H1 (cell line): ENCODE data around the gene PDCD7. TPM values are rescaled to one million over a fixed set of nuclear protein-coding genes. Genes with fewer than 3 reads are reported as not detected.

Experiments
- CTCF ChIA-PET: fragments of 300-600 bp; sonication (Branson Sonifier 250); formaldehyde crosslinking; loops from one replicate; lab custom pipeline; 2021; ENCODE audit not compliant: partially characterized antibody; lab: Charles Lee
- POLR2A ChIA-PET: fragments of 300-600 bp; sonication (Branson Sonifier 250); formaldehyde crosslinking; loops from one replicate; lab custom pipeline; 2021; ENCODE audit warnings: inconsistent platforms; ENCODE audit not compliant: partially characterized antibody; lab: Charles Lee
- DNase-seq, 2 experiments: peaks; one replicate each; pipeline versions ENCODE4 v3.0.0 to v3.0.0-alpha.2; 2010 to 2022; ENCODE audit warnings: low spot score in 2 of 2, low read depth in 1 of 2, mixed read lengths in 1 of 2
- FAIRE-seq: peaks from 2 replicates; lab custom pipeline; 2011; peaks lifted over from hg19 to GRCh38; lab: Jason Lieb, UNC
- H2AFZ ChIP-seq: 2 replicates; pipeline ENCODE4 v1.8.1; 2012; ENCODE audit warnings: low read length, inconsistent platforms
- H2AK5ac ChIP-seq: 2 replicates; pipeline ENCODE4 v1.6.1; 2013; ENCODE audit warnings: low read depth, low read length
- H2BK120ac ChIP-seq: replicated peaks from 2 replicates; pipeline ENCODE3; 2013; ENCODE audit warnings: low read depth, low read length, inconsistent platforms
- H2BK12ac ChIP-seq: 2 replicates; pipeline ENCODE4 v1.6.1; 2013; ENCODE audit warnings: low read depth, low read length
- H2BK15ac ChIP-seq: 2 replicates; pipeline ENCODE4 v1.6.1; 2013; ENCODE audit warnings: low read length
- H2BK20ac ChIP-seq: 2 replicates; pipeline ENCODE4 v1.6.1; 2013; ENCODE audit warnings: low read length
- H2BK5ac ChIP-seq: 2 replicates; pipeline ENCODE4 v1.6.1; 2013; ENCODE audit warnings: low read depth, low read length
- H3K14ac ChIP-seq: 2 replicates; pipeline ENCODE4 v1.6.1; 2013; ENCODE audit warnings: inconsistent platforms; ENCODE audit not compliant: insufficient read length
- H3K18ac ChIP-seq: 2 replicates; pipeline ENCODE4 v1.6.1; 2013; ENCODE audit warnings: low read length; ENCODE audit errors: extremely low read depth
- H3K23ac ChIP-seq: 2 replicates; pipeline ENCODE4 v1.6.1; 2013; ENCODE audit warnings: inconsistent platforms; ENCODE audit not compliant: insufficient read length
- H3K23me2 ChIP-seq: 2 replicates; pipeline ENCODE4 v1.6.1; 2013; ENCODE audit warnings: low read depth, low read length
- H3K27ac ChIP-seq: 2 replicates; pipeline ENCODE4 v1.6.1; 2011; ENCODE audit warnings: low read depth, low read length, inconsistent platforms
- H3K27me3 ChIP-seq, 4 experiments: replicated peaks in 1 of 4; 1 replicate in 1 of 4; 2 replicates in 3 of 4; pipeline versions ENCODE4 v1.6.1 to v1.8.1; 2011 to 2013; ENCODE audit warnings: low read length in 3 of 4, mild to moderate bottlenecking in 3 of 4, inconsistent platforms in 2 of 4, mixed read lengths in 2 of 4, moderate library complexity in 1 of 4; ENCODE audit not compliant: control insufficient read depth in 3 of 4, insufficient read depth in 3 of 4; ENCODE audit errors: extremely low read depth in 1 of 4
- H3K36me3 ChIP-seq, 4 experiments: 2 replicates each; pipeline versions ENCODE4 v1.6.1 to v1.8.1; 2011 to 2013; ENCODE audit warnings: mild to moderate bottlenecking in 4 of 4, low read length in 3 of 4, moderate library complexity in 2 of 4, control low read depth in 1 of 4, inconsistent platforms in 1 of 4; ENCODE audit not compliant: insufficient read depth in 4 of 4, control insufficient read depth in 2 of 4
- H3K4ac ChIP-seq: replicated peaks from 2 replicates; pipeline ENCODE3; 2013; ENCODE audit warnings: low read length, low read depth, mixed read lengths, inconsistent platforms; ENCODE audit not compliant: insufficient read length
- H3K4me1 ChIP-seq, 4 experiments: replicated peaks in 1 of 4; 1 replicate in 1 of 4; 2 replicates in 3 of 4; pipeline versions ENCODE4 v1.6.1 to v1.8.1; 2011 to 2013; ENCODE audit warnings: low read length in 3 of 4, inconsistent platforms in 2 of 4, mixed read lengths in 1 of 4; ENCODE audit not compliant: insufficient read depth in 4 of 4, control insufficient read depth in 3 of 4
- H3K4me2 ChIP-seq, 2 experiments: 2 replicates each; pipeline versions ENCODE4 v1.6.1 to v1.8.1; 2011 to 2013; ENCODE audit warnings: low read depth in 2 of 2, low read length in 2 of 2, control low read depth in 1 of 2, inconsistent platforms in 1 of 2, mild to moderate bottlenecking in 1 of 2; ENCODE audit not compliant: insufficient read depth in 1 of 2
- H3K4me3 ChIP-seq, 4 experiments: fragments of 200-600, 300-600 bp in 1 of 4; sonication (generic), shearing (Covaris generic), sonication (Bioruptor Twin) in 1 of 4; 2 replicates each; pipeline versions ENCODE4 v1.5.1 to v1.8.1; 2011 to 2016; ENCODE audit warnings: low read length in 4 of 4, low read depth in 3 of 4, control low read depth in 2 of 4, inconsistent platforms in 2 of 4, mild to moderate bottlenecking in 2 of 4, mixed read lengths in 1 of 4, moderate library complexity in 1 of 4; ENCODE audit not compliant: insufficient read depth in 2 of 4; ENCODE audit errors: extremely low read depth in 1 of 4
- H3K56ac ChIP-seq: replicated peaks from 2 replicates; pipeline ENCODE3; 2013; ENCODE audit warnings: low read depth, mild to moderate bottlenecking, mixed read lengths, low read length, inconsistent platforms; ENCODE audit not compliant: insufficient read length
- H3K79me1 ChIP-seq: 2 replicates; pipeline ENCODE4 v1.6.1; 2013; ENCODE audit warnings: low read depth, low read length, control low read depth
- H3K79me2 ChIP-seq, 2 experiments: 2 replicates each; pipeline versions ENCODE4 v1.6.1 to v1.8.1; 2012 to 2013; ENCODE audit warnings: low read length in 2 of 2, mild to moderate bottlenecking in 2 of 2, inconsistent platforms in 1 of 2; ENCODE audit not compliant: insufficient read depth in 2 of 2, control insufficient read depth in 1 of 2
- H3K9ac ChIP-seq, 4 experiments: replicated peaks in 1 of 4; 1 replicate in 1 of 4; 2 replicates in 3 of 4; pipeline versions ENCODE4 v1.6.1 to v1.8.1; 2011 to 2013; ENCODE audit warnings: low read depth in 3 of 4, low read length in 3 of 4, control low read depth in 2 of 4, mild to moderate bottlenecking in 2 of 4, moderate library complexity in 2 of 4, inconsistent platforms in 1 of 4; ENCODE audit errors: extremely low read depth in 1 of 4
- H3K9me3 ChIP-seq, 2 experiments: 2 replicates each; pipeline versions ENCODE4 v1.6.1 to v1.8.1; 2012 to 2013; ENCODE audit warnings: mild to moderate bottlenecking in 2 of 2, moderate library complexity in 2 of 2, control low read depth in 1 of 2, inconsistent platforms in 1 of 2, low read depth in 1 of 2, low read length in 1 of 2, mixed read lengths in 1 of 2; ENCODE audit not compliant: insufficient read depth in 2 of 2
- H4K20me1 ChIP-seq, 2 experiments: replicated peaks in 1 of 2; 2 replicates each; pipeline versions ENCODE3 to v1.8.1; 2011 to 2013; ENCODE audit warnings: inconsistent platforms in 2 of 2, low read length in 2 of 2, mild to moderate bottlenecking in 1 of 2; ENCODE audit not compliant: insufficient read depth in 2 of 2, control insufficient read depth in 1 of 2
- H4K5ac ChIP-seq: 2 replicates; pipeline ENCODE4 v1.6.1; 2013; ENCODE audit warnings: low read length, low read depth, mixed read lengths, inconsistent platforms; ENCODE audit not compliant: insufficient read length
- H4K8ac ChIP-seq: 2 replicates; pipeline ENCODE4 v1.8.0; 2013; ENCODE audit warnings: mild to moderate bottlenecking, moderate library complexity, low read length, inconsistent platforms; ENCODE audit not compliant: insufficient read depth; ENCODE audit errors: extremely low read depth
- H4K91ac ChIP-seq: replicated peaks from 2 replicates; pipeline ENCODE3; 2013; ENCODE audit warnings: low read length, mixed read lengths, inconsistent platforms; ENCODE audit not compliant: insufficient read length
- CBX5 ChIP-seq: fragments of 300-800, 300-1000 bp; sonication (generic); IDR thresholded peaks from 2 replicates; pipeline ENCODE4 v1.7.1; 2016; ENCODE audit warnings: antibody characterized with exemption, low read length, low read depth
- E2F6 ChIP-seq: IDR thresholded peaks from 2 replicates; pipeline ENCODE4 v1.6.1; 2012; ENCODE audit warnings: inconsistent platforms
- FOSL1 ChIP-seq: IDR thresholded peaks from 2 replicates; pipeline ENCODE4 v1.6.1; 2011; ENCODE audit warnings: mild to moderate bottlenecking, low read depth, low read length, moderate library complexity; ENCODE audit not compliant: insufficient read depth
- HDAC2 ChIP-seq, 2 experiments: fragments of 300-600 bp in 1 of 2; sonication (generic) in 1 of 2; IDR thresholded peaks; 2 replicates each; pipeline ENCODE4 v1.6.1; 2011 to 2012; ENCODE audit warnings: low read depth in 2 of 2, low read length in 2 of 2, mild to moderate bottlenecking in 2 of 2, moderate library complexity in 2 of 2, borderline replicate concordance in 1 of 2, inconsistent platforms in 1 of 2
- HDAC6 ChIP-seq: IDR thresholded peaks from one replicate; pipeline ENCODE4 v1.7.1; 2012; ENCODE audit warnings: low read depth, mild to moderate bottlenecking, inconsistent platforms, low read length, moderate library complexity
- NRF1 ChIP-seq: IDR thresholded peaks from 2 replicates; pipeline ENCODE4 v1.6.1; 2011; ENCODE audit warnings: mild to moderate bottlenecking, low read depth, low read length, improper control_type of control experiment
- POU5F1 ChIP-seq: IDR thresholded peaks from 2 replicates; pipeline ENCODE4 v1.6.1; 2011; ENCODE audit warnings: low read depth, mild to moderate bottlenecking, low read length, moderate library complexity
- RAD21 ChIP-seq, 2 experiments: IDR thresholded peaks in 1 of 2; conservative IDR thresholded peaks in 1 of 2; 2 replicates each; pipeline ENCODE4 v1.6.1; 2011; ENCODE audit warnings: low read depth in 2 of 2, low read length in 2 of 2, improper control_type of control experiment in 1 of 2, inconsistent platforms in 1 of 2, mild to moderate bottlenecking in 1 of 2, moderate library complexity in 1 of 2
- RBBP5 ChIP-seq: IDR thresholded peaks from 2 replicates; pipeline ENCODE4 v1.7.1; 2012; ENCODE audit warnings: low read depth, mild to moderate bottlenecking, inconsistent platforms, low read length, moderate library complexity, borderline replicate concordance
- TAF7 ChIP-seq: optimal IDR thresholded peaks from 2 replicates; pipeline ENCODE3; 2011; ENCODE audit warnings: low read depth, mild to moderate bottlenecking, inconsistent platforms, low read length, moderate library complexity, borderline replicate concordance
- WGBS, 2 experiments: shearing (Covaris generic) in 1 of 2; methylation state at CpG; one replicate each; pipeline versions ENCODE4 v1.1.6 to v1.1.7; 2013 to 2015; ENCODE audit warnings: low lambda C conversion rate in 2 of 2, mixed read lengths in 2 of 2, inconsistent platforms in 1 of 2, low coverage in 1 of 2, missing lambda C conversion rate in 1 of 2; ENCODE audit not compliant: insufficient replicate concordance in 2 of 2, insufficient coverage in 1 of 2, insufficient read length in 1 of 2; ENCODE audit errors: extremely low coverage in 1 of 2, missing lambda C conversion rate in 1 of 2; 5-methylcytosine and 5-hydroxymethylcytosine counted together
- polyA plus RNA-seq, 7 experiments: library from polyadenylated mRNA; depleted of rRNA in 3 of 7; stranded (reverse) in 5 of 7; unstranded in 2 of 7; fragments of >200 nt in 5 of 7; fragments of 200-250 nt in 2 of 7; gene quantifications; 1 replicate in 5 of 7; 2 replicates in 1 of 7; 4 replicates in 1 of 7; pipeline versions ENCODE4 v1.2.1 to v1.2.3, GENCODE V29; 2011 to 2013; ENCODE audit warnings: missing spikeins in 2 of 7, mixed read lengths in 2 of 7
- total RNA-seq: library from RNA; stranded (reverse); fragmentation: NEBNext Ultra II Directional; extraction: Animal tissue kit (Norgen Biotek cat#: 25700); gene quantifications from 2 replicates; pipeline ENCODE4 v1.2.1, GENCODE V29; 2021

PDCD7 gene
- total and polyA plus RNA-seq, 2 of the 8 experiments (the other 6 are each of a cell fraction or from before 2014, with no cell fraction given) = 11.5 to 25.6 TPM

- no peak for FAIRE-seq
- Histone ChIP-seq H4K20me1 (no peaks in the 10 kb centered on the region), H2AK5ac (peak overlapping the region; percentile 47; the same call in 1 of the 2 replicates), H3K23me2 (no peaks in the 10 kb centered on the region; the same call in 1 of the 2 replicates), H4K91ac (peak overlapping the region; percentile 49), H3K4me2 (no peak overlapping the region; a peak in 1 of 4 replicates), H2BK120ac (no peak overlapping the region), H4K5ac (no peak overlapping the region), H3K18ac (no peak overlapping the region), H3K27me3 (peaks cover 0 to 7% (median 4%) of the 10 kb centered on the region in 4 experiments; a peak in 5 of 7 replicates), H3K56ac (no peak overlapping the region), H2BK15ac (peak overlapping the region; percentile 93), H3K4ac (peak overlapping the region; percentile 75), H3K4me3 (no peak overlapping the region), H3K14ac (no peak overlapping the region), H4K8ac (no peak overlapping the region), H2BK12ac (peak overlapping the region; percentile 97; the same call in 1 of the 2 replicates), H2BK20ac (peak overlapping the region; percentile 38; the same call in 1 of the 2 replicates), H2BK5ac (peak overlapping the region; percentile 60; the same call in 1 of the 2 replicates), H3K79me1 (no peaks in the 10 kb centered on the region), H3K4me1 (peaks cover 15 to 32% (median 23%) of the 10 kb centered on the region in 4 experiments), H2AFZ (no peak overlapping the region), H3K79me2 (no peaks in the 10 kb centered on the region), H3K36me3 (no peaks in the 10 kb centered on the region), H3K9ac (no peak overlapping the region), H3K27ac (no peak overlapping the region), H3K23ac (no peak overlapping the region), H3K9me3 (no peaks in the 10 kb centered on the region)
- POLR2A ChIA-PET = interaction anchor here (1.0 to 14.5 kb wide), 6 partner anchors 8 to 187 kb away, joined by 3 to 93 read pairs (median 6); partner anchors contain the start of genes KBTBD13 and RASL12
- no peak for DNase-seq
- CTCF ChIA-PET = interaction anchor here (1.0 to 32.9 kb wide), 8 partner anchors 9 to 352 kb away, joined by 3 to 1213 read pairs (median 44); partner anchors contain the start of genes KBTBD13, RASL12 and SLC51B
- WGBS, 2 experiments = 84% methylated on average over 7 of the region's 7 CpGs; no CpG with 5 or more reads in 1 of the 2 experiments
- TF ChIP-seq TAF7 = no peak
- TF ChIP-seq HDAC6 = no peak
- no peak for TF ChIP-seq NRF1
- no peak for TF ChIP-seq RAD21 (IDR thresholded peaks at IDR 0.05 in 1 of 2, conservative IDR thresholded peaks at IDR 0.05 in 1 of 2; ENCODE audit: low read depth in 2 of 2, low read length in 2 of 2)
- TF ChIP-seq RBBP5 = no peak
- no peak for TF ChIP-seq FOSL1
- TF ChIP-seq E2F6 = no peak
- no peak for TF ChIP-seq HDAC2 (IDR thresholded peaks at IDR 0.05; ENCODE audit: borderline replicate concordance in 1 of 2, low read depth in 2 of 2, low read length in 2 of 2)
- no peak for TF ChIP-seq POU5F1
- TF ChIP-seq CBX5 = no peak
Observed at GRCh38 chr15:65084500-65085206, 49.0 kb downstream of the PDCD7 start.
